ENCODE data around the gene DNAJB6.

DNA sequence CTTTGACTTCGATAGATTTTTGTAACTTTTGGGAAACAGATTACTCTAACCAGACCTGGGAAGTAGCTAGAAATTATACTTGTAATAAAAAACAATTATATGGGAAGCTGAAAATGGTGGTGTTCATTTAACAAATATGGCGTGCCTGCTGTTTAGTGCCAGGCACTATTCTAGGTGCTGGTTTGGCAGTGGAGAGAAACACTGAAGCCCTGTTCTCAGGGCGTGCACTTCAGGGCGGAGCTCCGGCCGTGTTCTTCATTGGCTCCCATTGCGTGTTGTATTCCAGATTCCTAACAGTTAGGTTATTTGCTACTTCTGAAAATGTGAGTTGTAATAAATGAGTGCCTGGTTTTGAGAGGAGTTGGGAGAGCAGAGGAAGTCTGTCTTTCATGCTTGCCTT is 38.6 kb downstream of the DNAJB6 start:
- TF ChIP-seq, protein P1, sequence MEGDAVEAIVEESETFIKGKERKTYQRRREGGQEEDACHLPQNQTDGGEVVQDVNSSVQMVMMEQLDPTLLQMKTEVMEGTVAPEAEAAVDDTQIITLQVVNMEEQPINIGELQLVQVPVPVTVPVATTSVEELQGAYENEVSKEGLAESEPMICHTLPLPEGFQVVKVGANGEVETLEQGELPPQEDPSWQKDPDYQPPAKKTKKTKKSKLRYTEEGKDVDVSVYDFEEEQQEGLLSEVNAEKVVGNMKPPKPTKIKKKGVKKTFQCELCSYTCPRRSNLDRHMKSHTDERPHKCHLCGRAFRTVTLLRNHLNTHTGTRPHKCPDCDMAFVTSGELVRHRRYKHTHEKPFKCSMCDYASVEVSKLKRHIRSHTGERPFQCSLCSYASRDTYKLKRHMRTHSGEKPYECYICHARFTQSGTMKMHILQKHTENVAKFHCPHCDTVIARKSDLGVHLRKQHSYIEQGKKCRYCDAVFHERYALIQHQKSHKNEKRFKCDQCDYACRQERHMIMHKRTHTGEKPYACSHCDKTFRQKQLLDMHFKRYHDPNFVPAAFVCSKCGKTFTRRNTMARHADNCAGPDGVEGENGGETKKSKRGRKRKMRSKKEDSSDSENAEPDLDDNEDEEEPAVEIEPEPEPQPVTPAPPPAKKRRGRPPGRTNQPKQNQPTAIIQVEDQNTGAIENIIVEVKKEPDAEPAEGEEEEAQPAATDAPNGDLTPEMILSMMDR (IDR thresholded peaks at IDR 0.05), result no peak
- no peak for TF ChIP-seq POLR2A (IDR thresholded peaks at IDR 0.05)
